D721Med (cell line): ENCODE results near the gene GRM2.

Source experiments
- DNase-seq: peaks from one replicate; pipeline ENCODE4 v3.0.0; 2011; ENCODE audit warnings: low spot score; ENCODE audit not compliant: insufficient read length
- FAIRE-seq: peaks from 2 replicates; lab custom pipeline; 2011; peaks lifted over from hg19 to GRCh38; lab: Jason Lieb, UNC
- TF ChIP-seq, protein P1 (sequence below): IDR thresholded peaks from 2 replicates; pipeline ENCODE4 v1.5.1; 2012; ENCODE audit warnings: mild to moderate bottlenecking, control low read depth; ENCODE audit not compliant: insufficient read depth; ENCODE audit errors: missing control alignments

Gene GRM2

DNA sequence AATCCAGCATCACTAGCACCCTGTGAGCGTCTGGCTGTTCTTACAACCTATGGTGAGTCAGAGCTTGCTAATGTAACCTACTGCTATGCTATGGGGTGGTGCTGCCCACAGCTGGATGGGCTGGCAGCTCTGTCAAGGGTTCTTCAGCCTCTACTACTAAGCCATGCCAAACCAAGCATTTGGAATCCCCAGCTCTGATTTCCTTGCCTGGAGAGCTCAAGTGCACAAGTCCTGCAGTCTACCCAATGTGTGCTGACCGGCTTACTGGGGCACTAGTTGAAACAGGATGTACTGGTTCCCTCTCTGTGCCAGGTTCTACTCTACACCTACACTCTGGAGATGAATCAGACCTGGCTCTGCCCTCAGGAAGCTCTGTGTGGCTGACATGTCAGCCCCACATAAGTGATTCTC lies 31.7 kb upstream of the GRM2 start:
- no peak for DNase-seq
- FAIRE-seq: no peak
- TF ChIP-seq, protein P1, sequence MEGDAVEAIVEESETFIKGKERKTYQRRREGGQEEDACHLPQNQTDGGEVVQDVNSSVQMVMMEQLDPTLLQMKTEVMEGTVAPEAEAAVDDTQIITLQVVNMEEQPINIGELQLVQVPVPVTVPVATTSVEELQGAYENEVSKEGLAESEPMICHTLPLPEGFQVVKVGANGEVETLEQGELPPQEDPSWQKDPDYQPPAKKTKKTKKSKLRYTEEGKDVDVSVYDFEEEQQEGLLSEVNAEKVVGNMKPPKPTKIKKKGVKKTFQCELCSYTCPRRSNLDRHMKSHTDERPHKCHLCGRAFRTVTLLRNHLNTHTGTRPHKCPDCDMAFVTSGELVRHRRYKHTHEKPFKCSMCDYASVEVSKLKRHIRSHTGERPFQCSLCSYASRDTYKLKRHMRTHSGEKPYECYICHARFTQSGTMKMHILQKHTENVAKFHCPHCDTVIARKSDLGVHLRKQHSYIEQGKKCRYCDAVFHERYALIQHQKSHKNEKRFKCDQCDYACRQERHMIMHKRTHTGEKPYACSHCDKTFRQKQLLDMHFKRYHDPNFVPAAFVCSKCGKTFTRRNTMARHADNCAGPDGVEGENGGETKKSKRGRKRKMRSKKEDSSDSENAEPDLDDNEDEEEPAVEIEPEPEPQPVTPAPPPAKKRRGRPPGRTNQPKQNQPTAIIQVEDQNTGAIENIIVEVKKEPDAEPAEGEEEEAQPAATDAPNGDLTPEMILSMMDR: no peak

DNA sequence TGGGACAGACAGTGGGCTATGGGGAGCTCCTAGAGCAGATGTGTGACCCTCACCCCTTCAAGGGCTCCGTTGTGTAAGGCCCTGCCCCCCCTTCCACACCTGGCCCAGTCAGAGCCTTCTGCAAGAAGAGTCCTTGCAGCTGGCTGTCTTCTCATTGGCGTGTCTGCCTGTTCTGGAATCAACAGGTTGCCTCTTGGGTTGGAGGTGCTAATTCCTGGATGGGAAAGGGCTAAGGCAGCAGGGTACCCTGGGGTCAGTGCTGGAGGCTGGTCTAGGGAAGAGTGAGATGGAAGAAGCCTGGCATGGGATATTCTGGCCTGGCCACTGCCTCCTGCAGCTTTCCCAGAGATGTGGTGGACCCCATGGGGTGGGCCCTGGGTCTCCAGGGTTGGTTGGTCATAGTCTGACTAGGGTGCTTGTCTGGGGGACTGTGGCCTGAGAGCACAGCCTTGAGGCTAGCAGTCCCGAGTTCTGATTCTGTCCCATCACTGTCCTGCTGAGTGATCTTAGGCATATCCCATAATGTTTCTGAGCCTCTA lies 30.7 kb upstream of the GRM2 start:
- no peak for FAIRE-seq
- TF ChIP-seq, protein P1: no peak
- no peak for DNase-seq

DNA sequence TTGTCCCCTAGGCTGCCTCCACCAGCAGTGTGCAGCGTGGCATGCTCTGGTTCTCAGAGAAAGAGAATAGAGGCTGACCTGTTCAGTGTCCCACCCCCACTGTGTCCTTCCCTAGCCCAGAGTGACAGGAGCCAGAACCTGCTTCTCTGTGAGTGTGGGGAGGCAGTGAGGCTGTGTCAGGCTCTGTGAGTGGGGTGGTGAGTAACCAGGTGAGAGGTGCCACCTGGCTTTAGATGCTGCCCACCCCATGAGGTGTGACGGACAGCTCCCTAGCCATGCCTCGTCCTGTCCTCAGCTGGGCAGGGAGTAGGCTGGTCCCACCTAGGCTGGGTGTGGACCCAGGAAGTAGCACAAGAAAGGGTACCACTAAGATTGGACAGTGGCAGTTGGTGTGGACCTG lies 29.5 kb upstream of the GRM2 start:
- TF ChIP-seq, protein P1: no peak
- no peak for FAIRE-seq
- DNase-seq: no peak

DNA sequence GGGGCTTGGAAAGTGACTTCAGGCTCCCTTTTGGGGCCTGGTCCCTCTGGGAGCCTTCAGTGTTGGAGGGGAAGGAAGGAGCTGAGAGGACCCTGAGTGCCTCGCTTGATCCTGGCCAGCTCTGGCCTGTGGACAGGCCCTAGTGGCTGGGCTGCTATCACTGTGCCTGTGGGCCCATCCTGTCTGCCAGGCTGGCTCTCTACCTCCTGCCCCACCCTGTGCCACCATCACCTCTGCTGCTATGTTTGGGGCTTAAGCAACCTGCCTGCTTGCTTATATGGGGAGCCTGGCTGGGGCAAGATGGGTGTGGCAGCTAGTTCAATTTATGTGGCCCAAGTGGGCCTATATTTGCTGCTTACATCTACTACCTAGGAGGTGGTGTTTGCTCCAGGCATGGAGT lies 28.7 kb upstream of the GRM2 start:
- DNase-seq (no peak), FAIRE-seq (no peak)
- TF ChIP-seq, protein P1: no peak

DNA sequence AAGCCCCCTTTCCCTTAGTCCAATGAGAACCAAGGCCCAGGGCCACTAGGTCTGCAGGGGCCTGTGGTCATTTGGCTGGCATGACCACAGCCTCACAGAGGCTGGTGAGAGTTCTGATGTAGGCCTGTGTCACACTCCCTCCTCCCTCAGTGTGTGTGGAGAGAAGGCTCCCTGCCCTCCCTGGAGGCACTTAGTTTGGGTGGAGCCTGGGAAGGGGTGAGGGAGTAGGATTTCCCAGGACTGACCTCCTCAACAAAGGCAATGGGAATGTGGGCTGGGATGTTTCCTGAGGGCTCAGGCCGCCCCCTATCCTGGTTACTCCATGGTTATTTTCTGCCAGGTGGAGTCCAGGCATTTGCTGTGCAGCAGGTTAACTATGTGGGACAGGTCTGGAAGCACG lies 28.2 kb upstream of the GRM2 start:
- FAIRE-seq: no peak

DNA sequence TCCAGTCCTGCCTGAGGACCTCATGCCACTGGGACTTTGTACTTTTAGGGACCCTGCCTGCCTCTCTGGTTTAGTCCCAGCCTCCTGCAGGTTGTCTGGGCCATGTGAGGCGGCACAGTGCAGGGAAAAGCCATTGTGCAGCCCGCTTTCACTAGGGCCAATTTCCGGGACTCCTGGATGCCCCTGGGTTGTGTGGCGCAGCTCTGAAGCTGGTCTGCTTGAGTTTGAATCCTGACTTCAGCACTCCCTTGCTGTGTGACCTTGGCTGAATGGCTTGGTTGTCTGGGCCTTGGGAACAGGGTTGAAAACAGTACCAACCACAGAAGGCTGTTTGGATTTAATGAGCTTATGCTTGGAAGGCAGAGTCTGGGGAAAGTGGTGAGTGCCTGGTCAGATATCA lies 27.6 kb upstream of the GRM2 start:
- FAIRE-seq: no peak
- TF ChIP-seq, protein P1: no peak
- DNase-seq: no peak

More for the DNA sequence above, 28.2 kb upstream of the GRM2 start:
- TF ChIP-seq, protein P1: no peak
- no peak for DNase-seq

DNA sequence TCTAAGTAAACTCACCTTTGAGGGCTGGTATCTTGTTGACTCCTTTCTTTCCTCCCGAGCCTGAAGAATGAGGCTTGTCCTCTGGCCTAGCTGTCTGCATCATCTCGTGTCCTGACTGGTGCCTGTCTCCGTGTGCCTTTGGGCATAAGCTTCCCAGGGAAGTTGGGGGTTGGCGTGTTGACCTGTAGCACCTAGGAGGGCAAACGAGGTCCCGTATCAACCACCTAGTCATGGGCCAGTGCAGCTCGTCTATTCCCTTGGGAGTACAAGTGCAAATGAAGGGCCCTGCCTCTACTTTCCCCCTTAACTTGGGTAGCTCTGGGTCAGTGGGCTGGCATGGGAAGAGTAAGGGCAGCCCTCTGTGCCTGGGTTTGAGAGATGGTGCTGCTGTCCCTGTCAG lies 27.1 kb upstream of the GRM2 start:
- DNase-seq (no peak), FAIRE-seq (no peak)
- TF ChIP-seq, protein P1: no peak
